Heart right ventricle (tissue), 16 donors: ENCODE measurements around the gene STXBP4. TPM values are rescaled to one million over a fixed set of nuclear protein-coding genes. Genes with fewer than 3 reads are reported as not detected.

Experiments used
- ATAC-seq, 8 donors: fragments of 200-7000 bp; cut with Tn5 transposase; one replicate each; pipeline ENCODE4 v1.9.1; 2020; ENCODE audit warnings: mild to moderate bottlenecking in 8 of 8, moderate library complexity in 8 of 8, moderate number of reproducible peaks in 1 of 8
- DNase-seq, 2 donors: peaks; one replicate each; pipeline ENCODE4 v3.0.0-alpha.2; 2020
- H3K27ac ChIP-seq, 10 donors: fragments of 200-600 bp; sonication (generic) in 2 of 10; one replicate each; pipeline versions ENCODE4 v1.5.0 to v1.8.0; 2020 to 2022; ENCODE audit warnings: mild to moderate bottlenecking in 3 of 10
- H3K27me3 ChIP-seq, 7 donors: fragments of 200-600 bp; one replicate each; pipeline ENCODE4 v1.8.0; 2021 to 2022; ENCODE audit warnings: mild to moderate bottlenecking in 2 of 7
- H3K36me3 ChIP-seq, 9 donors: fragments of 200-600 bp; sonication (generic) in 1 of 9; one replicate each; pipeline versions ENCODE4 v1.5.0 to v1.8.0; 2020 to 2022; ENCODE audit warnings: mild to moderate bottlenecking in 2 of 9
- H3K4me1 ChIP-seq, 9 donors: fragments of 200-600 bp; sonication (generic) in 1 of 9; one replicate each; pipeline versions ENCODE4 v1.5.0 to v1.8.0; 2020 to 2022; ENCODE audit warnings: mild to moderate bottlenecking in 4 of 9
- H3K4me3 ChIP-seq, 10 donors: fragments of 200-600 bp; sonication (generic) in 2 of 10; one replicate each; pipeline versions ENCODE4 v1.5.0 to v1.8.0; 2020 to 2022; ENCODE audit warnings: mild to moderate bottlenecking in 7 of 10, moderate library complexity in 2 of 10
- H3K9me3 ChIP-seq, 11 donors: fragments of 200-600 bp in 10 of 11; sonication (generic) in 2 of 11; one replicate each; pipeline versions ENCODE4 v1.5.0 to v1.8.0; 2013 to 2022; ENCODE audit warnings: mild to moderate bottlenecking in 2 of 11, control low read depth in 1 of 11, moderate library complexity in 1 of 11
- CTCF ChIP-seq, 9 donors: fragments of 200-600 bp; sonication (generic) in 2 of 9; IDR thresholded peaks; one replicate each; pipeline versions ENCODE4 v1.5.0 to v1.8.0; 2021 to 2022; ENCODE audit warnings: antibody characterized with exemption in 9 of 9, mild to moderate bottlenecking in 5 of 9, moderate library complexity in 1 of 9
- WGBS, 2 donors: extraction: QIAGEN DNeasy Blood & Tissue Kit; methylation state at CpG; one replicate each; pipeline ENCODE4 v1.1.7; 2013; ENCODE audit warnings: inconsistent platforms in 1 of 2; 5-methylcytosine and 5-hydroxymethylcytosine counted together
- intact Hi-C, 10 donors: fragments of 100-400 bp; cut with DNase I; formaldehyde crosslinking; loops; one replicate each; pipeline versions ENCODE4 v1.11.1 to v1.14.2; 2022
- polyA plus RNA-seq, 2 donors: library from polyadenylated mRNA; stranded (reverse); fragments of 200-250 nt; gene quantifications; one replicate each; pipeline ENCODE4 v1.2.3, GENCODE V29; 2013
- total RNA-seq, 10 donors: library from RNA; stranded (reverse); fragmentation: NEBNext Ultra II Directional in 3 of 10; extraction: Animal tissue kit (Norgen Biotek cat#: 25700) in 3 of 10; gene quantifications; one replicate each; pipeline versions ENCODE4 v1.2.1 to v1.2.4, GENCODE V29; 2021 to 2023
- donor health status: Arrhythmogenic right ventricular cardiomyopathy.
- donor health status: ischemic (EF 13 %, LVEDD 7.1; RV severe dilation, severe dysfunction).
- donor health status: healthy with polysubstance abuse.
- donor health status: DM: no; HTN: yes; CAD: no.
- donor health status: DM: no; HTN: no; CAD: no.
- donor health status: ischemic (EF 25% LVEDD 6.9; RV normal size, moderate dysfunction).
- donor health status: ischemic (EF 25% LVEDD 5.7; RV mildly dilated, moderate dysfunction).
- donor health status: healthy.
- donor health status: DM: yes; HTN: yes; CAD: no.
- donor health status: Ischemic cardiomyopathy.
- donor health status: ischemic (EF 35%, LVEDD 5.7; RV mildly dilated, moderate dysfunction).
- donor health status: nonischemic (EF 11% LVEDD 7.7; RV severe dilation, severe dysfunction).
- donor health status: DM: yes; HTN: yes; CAD: no.
- donor health status: PGD.
- donor health status: ischemic (EF 29% LVEDD 5.4; RV normal size, mild dysfunction).
- donor health status: nonischemic (EF 23%, LVEDD 6.1; RV moderate dilation, normal function).

The STXBP4 gene
- total and polyA plus RNA-seq, 12 donors = 0.77 to 8.3 (median 5.0) TPM

DNA sequence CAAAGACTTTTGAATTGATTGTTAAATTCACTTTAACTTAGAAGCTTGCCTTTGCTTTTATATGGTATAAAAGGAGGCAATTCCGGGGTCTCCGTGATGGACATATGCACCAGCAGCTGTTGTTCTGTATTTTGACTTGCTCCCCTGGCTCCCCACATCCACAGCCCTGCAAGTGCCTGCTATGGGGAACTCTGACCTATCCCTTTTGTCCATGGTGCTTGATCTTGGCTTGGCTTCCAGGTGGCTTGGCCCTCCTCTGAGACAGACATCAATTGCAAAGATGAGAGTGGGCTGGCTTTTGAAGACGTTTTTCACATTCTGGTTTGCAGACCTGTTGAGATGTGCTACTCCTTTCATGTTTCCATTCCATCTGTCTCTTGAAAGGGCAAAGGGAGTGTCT, 41.0 kb upstream of the STXBP4 start:
- intact Hi-C loops = no loop called here
- 74 to 84% methylated on average over 3 of the region's 3 CpGs for WGBS, 2 donors
- H3K36me3 ChIP-seq = peaks cover 0 to 9% (median 0%) of the 10 kb centered on the region in 9 donors

GRCh38 chr17:54932711-54933110, 35.9 kb upstream of the STXBP4 start:
- 93 to 98% methylated on average over 1 of the region's 1 CpG for WGBS, 2 donors
- TF ChIP-seq CTCF (IDR thresholded peaks at IDR 0.05) = no peak
- DNase-seq (no peak), ATAC-seq (no peak)
- Histone ChIP-seq H3K27ac (no peak overlapping the region), H3K36me3 (peaks cover 0 to 42% (median 0%) of the 10 kb centered on the region in 9 donors), H3K4me1 (no peaks in the 10 kb centered on the region), H3K27me3 (no peaks in the 10 kb centered on the region), H3K4me3 (no peak overlapping the region), H3K9me3 (no peaks in the 10 kb centered on the region)
- intact Hi-C loops = no loop called here

More for the DNA sequence above, 41.0 kb upstream of the STXBP4 start:
- Histone ChIP-seq H3K4me3 (no peak overlapping the region), H3K4me1 (no peaks in the 10 kb centered on the region), H3K27me3 (no peaks in the 10 kb centered on the region), H3K27ac (no peak overlapping the region), H3K9me3 (no peaks in the 10 kb centered on the region)
- ATAC-seq (no peak), DNase-seq (no peak)
- no peak for TF ChIP-seq CTCF (IDR thresholded peaks at IDR 0.05)

DNA sequence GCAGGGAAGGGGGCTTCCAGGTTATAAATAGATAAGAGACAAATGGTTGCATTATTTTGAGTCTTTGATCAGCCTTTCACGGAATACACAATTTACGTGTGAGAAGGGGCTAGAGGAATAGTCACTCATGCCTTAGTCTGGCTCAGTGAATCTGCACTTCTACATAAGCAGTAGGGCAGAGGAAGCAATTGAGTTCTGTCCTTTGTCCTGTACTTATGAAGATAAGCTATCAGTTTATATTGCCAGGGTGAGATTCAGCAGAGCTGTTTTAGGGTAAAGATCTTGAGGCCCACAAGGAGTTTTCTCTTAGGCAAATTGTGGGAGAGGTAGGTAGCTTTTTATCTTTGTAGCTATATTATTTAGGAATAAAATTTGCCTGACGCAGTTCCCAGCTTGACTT, 34.6 kb upstream of the STXBP4 start:
- H3K4me1 ChIP-seq = no peaks in the 10 kb centered on the region
- DNase-seq = no peak
- no peak for TF ChIP-seq CTCF (IDR thresholded peaks at IDR 0.05)
- intact Hi-C loops = no loop called here
- no peak overlapping the region for H3K4me3 ChIP-seq
- no peak overlapping the region for H3K27ac ChIP-seq
- H3K36me3 ChIP-seq = peaks cover 0 to 46% (median 0%) of the 10 kb centered on the region in 9 donors
- H3K9me3 ChIP-seq = no peaks in the 10 kb centered on the region
- no peak for ATAC-seq
- 72 to 82% methylated on average over 3 of the region's 3 CpGs for WGBS, 2 donors
- H3K27me3 ChIP-seq = no peaks in the 10 kb centered on the region

DNA sequence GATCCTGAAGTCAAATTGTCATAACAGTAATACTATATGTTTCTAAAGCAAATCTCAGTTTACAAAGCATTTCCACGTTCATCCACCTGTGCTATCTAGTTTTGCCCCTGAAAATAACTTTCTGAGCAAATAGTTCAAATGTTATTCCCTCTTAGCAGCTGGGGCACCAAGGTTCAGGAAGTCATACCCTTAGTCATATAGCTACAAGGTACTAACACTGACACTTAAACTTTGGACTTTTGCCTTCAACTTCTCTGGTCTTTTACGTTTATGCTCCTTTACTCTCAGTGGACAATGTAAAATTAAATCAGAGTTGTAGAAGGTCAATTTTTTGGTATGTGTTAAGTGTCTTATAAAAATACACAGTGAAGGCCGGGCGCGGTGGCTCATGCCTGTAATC, 33.1 kb upstream of the STXBP4 start:
- H3K27me3 ChIP-seq = no peaks in the 10 kb centered on the region
- H3K9me3 ChIP-seq = no peaks in the 10 kb centered on the region
- DNase-seq = no peak
- WGBS, 2 donors = 91 to 92% methylated on average over 5 of the region's 5 CpGs
- intact Hi-C loops = no loop called here
- no peaks in the 10 kb centered on the region for H3K4me1 ChIP-seq
- H3K36me3 ChIP-seq = peaks cover 0 to 56% (median 0%) of the 10 kb centered on the region in 9 donors
- no peak overlapping the region for H3K4me3 ChIP-seq
- no peak for TF ChIP-seq CTCF (IDR thresholded peaks at IDR 0.05)
- no peak overlapping the region for H3K27ac ChIP-seq
- no peak for ATAC-seq
